T-helper 9 cell (primary cell): Measurements from ENCODE around the gene SRSF8.
"Not testable (repeated sequence)": the region's sequence is repeated elsewhere in the genome, so short reads cannot be mapped to it uniquely, and the experiment has no call there.

ENCODE experiments used
- DNase-seq: peaks from one replicate; pipeline ENCODE4 v3.0.0-alpha.2; 2020
- total RNA-seq, 2 donors: gene quantifications; one replicate each; lab custom pipeline; 2026; lab: John Stamatoyannopoulos, UW

Gene SRSF8
- 96.3 to 108 reads per million in 2 donors for total RNA-seq

GRCh38 chr11:95066716-95067038, at the start of gene SRSF8:
TSS of gene SRSF8 (plus strand) at chr11:95066919. CDS start at chr11:95067227, 308 bp downstream.
- no peak for DNase-seq

DNA sequence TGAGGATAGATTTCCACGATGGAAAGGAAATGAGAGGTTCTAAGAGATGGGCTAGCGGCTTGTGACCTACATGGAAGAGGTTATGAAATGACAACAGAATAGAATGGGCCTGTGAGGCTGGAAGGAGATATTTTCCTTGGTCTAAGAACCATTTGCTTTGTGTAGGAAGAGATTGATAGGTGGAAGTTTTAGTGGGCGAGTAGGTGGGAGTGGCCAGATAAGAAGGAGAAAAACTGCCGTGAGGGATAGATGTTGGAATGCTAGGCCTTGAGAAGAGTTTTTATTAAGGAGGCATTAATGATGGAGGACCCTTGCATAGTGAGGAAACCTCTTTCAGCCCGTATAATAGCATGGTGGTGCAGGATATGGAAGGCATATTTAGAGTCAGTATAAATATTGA, 45.3 kb upstream of the SRSF8 start:
- not testable (repeated sequence) for DNase-seq

DNA sequence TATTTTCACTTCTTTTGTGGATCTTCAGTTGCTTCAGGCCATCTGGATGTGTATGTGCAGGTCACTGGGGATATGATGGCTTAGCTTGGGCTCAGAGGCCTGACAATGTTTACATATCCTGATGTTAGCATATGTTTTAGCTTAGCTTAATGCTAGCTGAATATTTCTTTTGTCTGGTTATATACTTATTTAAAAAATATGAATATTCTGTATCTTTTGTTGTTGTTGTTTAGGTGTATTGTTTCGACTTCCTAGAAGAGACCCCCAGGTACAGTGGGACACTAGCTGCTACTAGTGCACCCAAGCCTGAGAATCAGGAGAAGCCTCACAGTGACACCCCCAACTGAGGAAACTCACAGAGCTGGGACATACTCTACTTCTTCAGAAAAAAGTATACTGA, 41.8 kb upstream of the SRSF8 start, which contains the start of gene KDM4E:
Gene KDM4E, plus strand, starts transcription at position 301 of the 400 bp plus-strand sequence. CDS start 300 bp downstream, outside the sequence.
- no peak for DNase-seq

GRCh38 chr11:95025594-95025993, 41.1 kb upstream of the SRSF8 start:
- DNase-seq, result not testable (repeated sequence)

DNA sequence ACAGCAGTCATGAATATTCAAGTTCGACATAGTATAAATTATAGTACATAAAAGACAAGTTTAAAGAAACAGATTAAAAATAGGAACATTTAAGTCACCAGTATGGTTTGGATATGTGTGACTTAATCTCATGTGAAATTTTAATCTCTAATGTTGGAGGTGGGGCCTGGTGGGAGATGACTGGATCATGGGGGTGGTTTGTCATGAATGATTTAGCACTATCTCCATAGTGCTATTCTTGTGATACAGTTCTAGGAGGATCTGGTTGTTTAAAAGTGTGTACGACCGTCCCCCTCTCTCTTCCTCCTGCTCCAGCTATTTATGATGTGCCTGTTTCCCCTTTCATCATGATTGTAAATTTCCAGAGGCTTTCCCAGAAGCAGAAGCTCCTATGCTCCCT, 38.4 kb upstream of the SRSF8 start:
- no peak for DNase-seq

- no peak for DNase-seq
Observed at GRCh38 chr11:95033051-95033450, 33.7 kb upstream of the SRSF8 start.

GRCh38 chr11:95035316-95035715, 31.4 kb upstream of the SRSF8 start:
- no peak for DNase-seq

DNA sequence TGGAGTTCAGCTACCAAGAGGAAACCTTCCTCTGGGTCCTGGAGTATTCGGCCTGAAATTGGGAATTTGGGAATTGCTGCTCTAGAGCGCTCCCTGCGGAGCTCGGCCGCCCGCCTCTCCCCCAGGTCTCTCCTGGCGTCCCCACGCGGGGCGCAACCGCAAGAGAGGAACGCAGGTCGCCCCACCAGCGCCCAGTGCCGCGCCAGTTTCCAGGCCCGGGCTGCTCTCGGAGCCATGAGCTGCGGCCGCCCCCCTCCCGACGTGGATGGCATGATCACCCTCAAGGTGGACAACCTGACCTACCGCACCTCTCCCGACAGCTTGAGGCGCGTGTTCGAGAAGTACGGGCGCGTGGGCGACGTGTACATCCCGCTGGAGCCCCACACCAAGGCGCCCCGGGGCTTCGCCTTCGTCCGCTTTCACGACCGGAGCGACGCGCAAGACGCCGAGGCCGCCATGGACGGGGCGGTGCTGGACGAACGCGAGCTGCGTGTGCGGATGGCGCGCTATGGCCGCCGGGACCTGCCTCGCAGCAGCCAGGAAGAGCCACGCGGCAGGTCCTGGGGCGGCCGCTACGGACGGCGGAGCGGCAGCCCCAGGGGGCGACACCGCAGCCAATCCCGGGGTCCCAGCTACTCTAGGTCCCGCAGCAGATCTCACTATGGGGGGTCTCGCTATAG, 29.2 kb upstream of the SRSF8 start:
- DNase-seq, result not testable (repeated sequence)

DNA sequence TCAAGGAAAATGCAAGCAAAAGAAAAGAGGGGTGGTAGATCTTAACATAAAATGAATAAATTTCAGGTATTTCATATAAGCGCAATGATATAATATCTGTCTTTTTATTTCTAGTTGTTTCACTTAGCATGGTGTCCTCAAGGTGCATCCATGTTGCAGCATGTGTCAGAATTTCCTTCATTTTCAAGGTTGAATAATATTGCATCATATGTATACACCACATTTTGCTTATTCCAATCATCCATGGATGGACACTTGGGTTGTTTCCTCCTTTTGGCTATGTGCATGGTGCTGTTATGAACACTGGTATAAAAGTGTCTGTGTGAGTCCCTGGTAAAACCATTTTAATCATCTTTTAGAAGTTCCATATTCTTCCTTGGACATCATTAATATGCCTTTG, 24.5 kb upstream of the SRSF8 start:
- no peak for DNase-seq

- no peak for DNase-seq
Observed at GRCh38 chr11:95042906-95043305, 23.8 kb upstream of the SRSF8 start.

- no peak for DNase-seq
Observed at GRCh38 chr11:95044010-95044409, 22.7 kb upstream of the SRSF8 start.

GRCh38 chr11:95045812-95046211, 20.9 kb upstream of the SRSF8 start:
- DNase-seq, result no peak

- not testable (repeated sequence) for DNase-seq
Observed at GRCh38 chr11:95049122-95049521, 17.6 kb upstream of the SRSF8 start, which contains the start of gene KDM4F. TSS of gene KDM4F (plus strand) at chr11:95049422.

DNA sequence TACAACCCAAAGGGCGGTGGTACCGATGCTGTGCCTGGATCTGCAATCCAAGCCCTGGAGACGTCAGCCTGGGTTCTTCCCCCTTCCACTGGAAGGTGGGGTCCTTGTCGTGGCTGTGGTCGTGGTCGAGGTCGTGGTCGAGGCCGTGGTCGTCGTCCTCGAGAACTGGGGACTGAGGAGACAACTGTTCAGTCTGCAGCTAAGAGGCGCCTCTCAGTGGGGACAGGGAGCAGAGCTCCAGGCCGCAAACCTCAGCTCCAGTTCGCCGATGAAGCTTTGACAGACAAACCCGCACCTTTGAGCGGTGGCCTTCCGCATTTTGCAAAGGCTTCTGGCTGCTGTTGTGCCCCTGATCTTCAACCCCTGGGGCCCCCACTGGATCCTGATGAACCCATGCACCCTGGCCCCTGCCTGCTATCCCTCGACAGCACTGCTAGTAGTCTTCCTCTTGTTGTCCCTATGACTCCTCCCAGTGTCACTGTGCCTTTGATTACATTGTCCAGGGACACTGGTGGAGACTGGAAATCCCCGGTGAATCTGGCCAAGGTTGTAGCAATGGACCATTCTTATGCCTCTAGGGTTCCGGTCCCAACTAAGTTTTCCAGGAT, 16.0 kb upstream of the SRSF8 start:
- no peak for DNase-seq

- DNase-seq, result no peak
Observed at GRCh38 chr11:95054356-95054755, 12.4 kb upstream of the SRSF8 start.

DNA sequence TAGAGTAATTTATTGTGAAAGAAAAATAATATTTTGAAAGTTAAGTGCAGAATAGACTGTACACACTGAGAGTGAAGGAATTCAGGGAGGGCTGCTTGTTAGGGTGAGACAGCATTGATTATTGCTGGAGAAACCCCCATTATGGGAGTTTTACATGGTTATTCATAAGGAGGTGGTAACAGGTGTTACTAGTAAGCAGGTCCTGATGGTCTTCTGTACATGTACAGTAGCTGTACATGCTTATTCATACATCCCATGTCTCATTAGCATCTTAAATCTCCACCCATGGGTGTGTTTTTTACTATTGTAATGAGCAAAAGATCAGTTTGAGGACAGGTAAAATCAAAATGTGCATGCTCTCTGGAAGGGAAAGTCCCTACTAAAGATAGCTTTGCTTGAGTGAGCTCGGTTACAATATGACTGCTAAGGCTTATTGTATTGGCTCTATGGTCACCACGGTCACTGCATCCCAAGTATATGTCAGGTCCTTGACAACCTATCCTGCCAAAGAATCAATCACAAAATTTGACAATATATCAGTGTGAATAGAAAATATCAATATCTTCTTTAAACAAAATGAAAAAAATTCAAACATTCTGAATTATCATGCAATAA, 11.3 kb upstream of the SRSF8 start:
- no peak for DNase-seq

DNA sequence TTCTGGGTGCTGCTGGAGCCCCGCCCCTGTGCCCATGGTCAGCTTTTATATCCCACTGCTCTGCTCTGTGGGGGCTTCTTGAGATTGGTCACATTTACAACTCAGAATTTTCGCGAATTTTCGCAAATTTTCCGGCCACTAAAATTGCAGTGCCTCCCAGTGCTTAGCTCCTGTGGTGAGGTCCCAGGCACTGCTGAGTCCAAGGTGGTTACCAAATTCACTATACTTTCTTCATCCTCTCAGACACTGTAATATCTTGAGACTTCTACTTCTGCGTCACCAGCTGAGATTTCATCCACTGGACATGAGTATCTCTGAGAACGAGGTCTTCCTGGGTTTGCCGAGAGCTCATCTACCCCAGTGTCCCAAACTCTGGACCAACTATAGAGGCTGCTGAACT, 8.8 kb upstream of the SRSF8 start:
- no peak for DNase-seq

DNA sequence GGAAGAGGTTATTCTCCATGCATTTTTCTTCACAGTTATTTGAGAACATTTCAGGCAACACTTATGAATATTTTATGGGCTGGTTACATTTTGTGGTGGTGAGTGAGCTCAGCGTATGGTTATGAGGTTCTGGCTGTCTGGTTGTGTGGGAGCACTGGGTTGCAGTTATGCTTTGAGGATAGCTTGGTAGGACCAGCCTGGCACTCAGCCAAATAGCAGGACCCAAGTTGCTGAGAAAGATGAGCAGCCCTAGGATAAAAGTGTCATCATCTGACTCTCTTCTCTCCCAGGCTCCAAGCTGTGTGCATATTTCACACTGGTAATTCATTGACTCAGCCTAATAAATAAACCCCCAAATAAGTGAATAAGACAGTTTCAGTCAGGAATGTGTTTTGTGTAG, 8.1 kb upstream of the SRSF8 start:
- no peak for DNase-seq

DNA sequence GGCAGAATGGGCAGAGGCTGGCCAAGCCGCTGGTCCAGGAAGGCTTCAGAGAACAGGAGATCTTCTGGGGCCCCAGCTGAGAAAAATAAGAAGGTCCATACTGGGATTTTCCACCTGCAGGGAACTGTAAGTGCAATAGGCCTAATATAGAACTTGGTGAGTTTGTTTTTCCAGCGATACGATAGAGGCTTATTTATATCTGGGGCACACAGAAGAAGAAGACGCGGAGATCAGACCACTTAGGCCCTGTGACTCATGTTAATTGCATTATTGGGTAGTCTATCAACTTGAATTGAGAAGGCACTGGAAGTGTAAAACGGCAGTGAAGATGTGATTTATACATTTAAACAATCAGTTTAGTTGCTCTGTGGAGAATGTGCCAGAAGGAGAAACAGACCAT, 7.7 kb upstream of the SRSF8 start:
- DNase-seq, result no peak

GRCh38 chr11:95065336-95065735, 1.4 kb upstream of the SRSF8 start:
- no peak for DNase-seq

- peak; percentile 65 for DNase-seq
Observed at GRCh38 chr11:95067039-95067840, 521 bp downstream of the SRSF8 start.

DNA sequence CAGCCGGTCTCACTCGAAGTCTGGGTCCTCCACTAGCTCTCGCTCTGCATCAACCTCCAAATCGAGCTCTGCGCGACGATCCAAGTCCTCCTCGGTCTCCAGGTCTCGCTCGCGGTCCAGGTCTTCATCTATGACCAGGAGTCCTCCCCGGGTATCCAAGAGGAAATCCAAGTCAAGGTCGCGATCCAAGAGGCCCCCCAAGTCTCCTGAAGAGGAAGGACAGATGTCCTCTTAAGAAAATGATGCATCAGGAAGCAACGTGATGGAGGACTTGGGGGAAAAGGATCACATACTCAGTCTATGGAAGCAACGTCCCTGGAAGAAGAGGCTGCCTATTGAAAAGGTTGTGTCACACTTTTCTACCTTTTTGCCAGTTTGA, 1.1 kb downstream of the SRSF8 start:
- DNase-seq, result peak; percentile 11

GRCh38 chr11:95068549-95068948, 1.8 kb downstream of the SRSF8 start:
- peak; percentile 52 for DNase-seq
